Measurements from ENCODE around the gene ZNF562.
A peak's percentile ranks its signal among the peaks of the same experiment; 100 is the strongest.

ZNF562 gene

DNA sequence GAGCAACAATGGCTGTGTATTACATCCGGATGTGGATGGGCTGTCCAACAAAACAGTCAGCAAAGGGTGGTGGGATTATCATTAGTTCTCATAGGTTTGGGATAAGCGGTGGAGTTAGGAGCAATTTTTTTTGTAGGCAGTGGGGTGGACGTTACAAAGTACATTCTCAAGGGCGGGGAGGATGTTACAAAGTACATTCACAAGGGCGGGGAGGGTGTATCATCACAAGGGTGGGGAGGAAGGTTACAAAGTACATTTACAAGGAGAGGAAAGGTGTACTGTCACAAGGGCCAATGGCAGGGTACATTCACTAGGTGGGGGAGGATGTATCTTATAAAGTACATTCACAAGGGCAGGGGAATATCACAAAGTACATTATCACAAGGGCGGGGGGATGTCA lies 33.1 kb downstream of the ZNF562 start:
- no peak for ATAC-seq

DNA sequence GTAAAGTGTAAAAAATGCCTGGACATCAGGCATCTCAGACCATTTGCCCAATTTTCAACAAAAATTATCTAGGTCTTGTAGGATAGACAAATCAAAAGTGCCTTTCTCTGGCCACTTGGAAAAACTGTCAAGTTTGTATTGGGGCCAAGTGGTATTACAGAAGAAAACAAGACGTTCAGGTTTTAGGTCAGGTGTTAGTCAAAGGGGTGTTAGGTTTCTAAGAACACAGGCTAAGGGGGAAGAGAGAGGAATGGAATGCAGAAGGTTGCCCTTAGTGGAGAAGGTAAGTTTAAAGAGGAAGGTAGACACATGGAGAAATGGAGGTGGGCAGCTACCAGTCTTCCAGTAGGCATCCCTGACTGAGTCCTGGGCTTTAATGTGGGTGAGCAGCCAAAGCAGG lies 33.9 kb downstream of the ZNF562 start:
- ATAC-seq, result no peak

DNA sequence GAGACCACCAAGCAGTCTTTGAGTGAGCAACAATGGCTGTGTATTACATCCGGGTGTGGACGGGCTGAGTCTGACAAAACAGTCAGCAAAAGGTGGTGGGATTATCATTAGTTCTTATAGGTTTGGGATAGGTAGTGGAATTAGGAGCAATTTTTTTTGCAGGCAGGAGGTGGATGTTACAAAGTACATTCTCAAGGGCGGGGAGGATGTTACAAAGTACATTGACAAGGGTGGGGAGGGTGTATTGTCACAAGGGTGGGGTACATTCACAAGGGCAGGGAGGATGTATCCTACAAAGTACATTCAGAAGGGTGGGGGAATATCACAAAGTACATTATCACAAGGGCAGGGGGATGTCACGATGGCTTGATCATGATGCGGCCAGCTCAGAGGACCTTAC lies 38.9 kb downstream of the ZNF562 start:
- ATAC-seq, result no peak

DNA sequence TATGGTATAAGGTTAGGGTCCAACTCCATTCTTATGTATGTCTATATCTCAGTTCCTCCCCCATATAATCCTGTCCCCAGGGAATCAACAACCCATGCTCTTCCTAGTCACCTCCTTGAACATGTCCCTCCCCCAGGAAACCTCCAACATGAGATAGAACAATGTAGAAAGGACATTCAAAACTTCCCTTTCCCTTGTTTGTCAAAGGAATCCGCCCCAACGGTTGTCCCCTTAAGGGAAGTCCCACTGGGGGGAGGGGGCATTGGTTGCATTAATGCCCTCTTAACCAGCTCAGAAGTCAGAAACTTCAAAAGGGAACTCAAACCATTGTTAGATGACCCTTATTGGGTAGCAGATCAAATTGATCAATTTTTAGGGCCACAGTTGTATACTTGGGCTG lies 47.0 kb downstream of the ZNF562 start:
- no peak for ATAC-seq

DNA sequence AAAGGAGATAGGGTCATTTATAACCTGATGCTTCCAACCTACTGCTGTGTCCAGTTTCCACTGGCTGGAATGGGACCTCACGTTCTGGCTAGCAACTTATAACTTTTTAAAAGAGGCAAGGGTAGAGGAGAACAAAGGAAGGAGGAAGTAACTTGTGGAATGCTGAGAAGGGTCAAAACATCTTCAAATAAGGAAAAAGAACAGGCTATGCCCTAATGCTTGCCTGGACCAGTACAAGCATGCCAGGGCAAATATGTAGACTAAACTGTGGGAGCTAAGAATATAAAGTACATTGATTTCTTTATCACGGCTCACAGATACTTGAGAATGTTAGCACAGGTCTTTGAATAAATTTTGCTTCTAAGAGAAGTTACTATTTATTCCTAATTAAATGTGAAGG lies 52.4 kb downstream of the ZNF562 start:
- ATAC-seq, result no peak

DNA sequence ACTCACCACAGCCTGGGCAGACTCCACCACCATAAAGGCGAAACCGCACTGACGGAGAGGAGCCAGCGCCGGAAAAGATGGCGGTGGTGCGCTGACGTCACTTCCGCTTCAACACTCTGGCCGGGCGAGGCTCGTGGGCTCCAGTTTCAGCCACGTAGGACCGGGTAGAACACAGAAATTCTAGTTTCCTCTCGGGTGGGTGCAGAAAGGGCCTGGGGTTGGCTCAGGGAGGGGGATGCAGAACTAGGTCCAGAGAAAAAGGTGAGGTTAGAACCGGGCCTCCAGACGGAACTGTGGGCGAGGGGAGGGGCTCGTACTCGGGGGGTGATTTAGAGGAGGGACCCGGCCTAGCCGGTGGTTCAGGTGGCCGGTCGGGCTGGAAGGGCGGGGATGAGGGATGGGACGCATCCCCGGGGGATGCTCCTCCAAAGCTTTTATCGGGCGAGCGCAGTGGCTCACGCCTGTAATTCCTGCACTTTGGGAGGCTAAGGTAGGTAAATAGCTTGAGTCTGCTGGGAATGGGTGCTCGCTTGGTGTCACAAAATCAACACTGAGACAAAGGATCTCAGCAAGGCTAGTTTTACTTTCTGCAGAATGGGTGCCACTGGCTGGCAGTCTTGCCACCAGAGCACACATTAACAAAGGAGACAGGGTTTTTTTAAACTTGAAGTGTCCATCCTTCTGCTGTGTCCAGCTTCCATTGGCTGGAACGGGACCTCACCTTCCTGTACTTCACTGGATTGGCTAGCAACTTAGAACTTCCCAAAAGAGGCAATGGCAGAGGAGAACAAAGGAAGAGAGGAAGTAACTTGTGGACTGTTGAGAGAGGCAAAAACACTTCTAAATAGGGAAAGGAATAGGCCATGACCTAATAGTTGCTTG lies 53.5 kb downstream of the ZNF562 start, which contains the start of gene ZNF561:
ZNF561 (minus strand) TSS at position 77 of the 882 bp plus-strand sequence. CDS start 1,776 bp downstream, outside the sequence.
- ATAC-seq, result peak; percentile 92

DNA sequence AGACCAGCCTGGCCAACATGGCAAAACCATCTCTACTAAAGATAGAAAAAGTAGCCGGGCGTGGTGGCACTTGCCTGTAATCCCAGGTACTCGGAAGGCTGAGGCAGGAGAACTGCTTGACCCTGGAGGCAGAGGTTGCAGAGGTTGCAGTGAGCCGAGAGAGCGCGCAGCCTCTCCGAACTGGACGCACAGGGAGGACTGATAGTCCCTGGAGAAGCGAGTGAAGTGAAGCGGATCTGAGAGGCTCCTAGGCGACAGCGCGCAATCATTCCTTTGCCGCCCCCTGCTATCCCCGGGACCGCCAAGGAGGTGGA lies 54.1 kb downstream of the ZNF562 start:
- no peak for ATAC-seq

DNA sequence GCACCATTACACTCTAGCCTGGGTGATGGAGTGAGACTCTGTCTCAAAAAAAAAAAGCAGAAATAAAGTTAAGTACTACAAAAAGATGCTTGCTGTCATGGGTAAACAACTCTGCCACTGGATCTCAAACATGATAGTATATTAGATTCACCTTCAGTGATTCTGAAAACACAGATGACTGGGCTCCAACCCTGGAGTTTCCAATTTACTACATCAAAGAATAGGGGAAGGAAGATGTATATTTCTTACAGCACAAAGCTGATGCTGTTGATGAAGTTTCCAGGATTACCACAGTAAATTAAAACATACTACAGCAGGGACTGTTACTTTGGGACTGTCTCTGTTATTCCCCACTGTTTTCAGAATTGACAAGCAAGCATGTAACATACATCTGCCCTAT lies 59.1 kb downstream of the ZNF562 start:
- no peak for ATAC-seq

DNA sequence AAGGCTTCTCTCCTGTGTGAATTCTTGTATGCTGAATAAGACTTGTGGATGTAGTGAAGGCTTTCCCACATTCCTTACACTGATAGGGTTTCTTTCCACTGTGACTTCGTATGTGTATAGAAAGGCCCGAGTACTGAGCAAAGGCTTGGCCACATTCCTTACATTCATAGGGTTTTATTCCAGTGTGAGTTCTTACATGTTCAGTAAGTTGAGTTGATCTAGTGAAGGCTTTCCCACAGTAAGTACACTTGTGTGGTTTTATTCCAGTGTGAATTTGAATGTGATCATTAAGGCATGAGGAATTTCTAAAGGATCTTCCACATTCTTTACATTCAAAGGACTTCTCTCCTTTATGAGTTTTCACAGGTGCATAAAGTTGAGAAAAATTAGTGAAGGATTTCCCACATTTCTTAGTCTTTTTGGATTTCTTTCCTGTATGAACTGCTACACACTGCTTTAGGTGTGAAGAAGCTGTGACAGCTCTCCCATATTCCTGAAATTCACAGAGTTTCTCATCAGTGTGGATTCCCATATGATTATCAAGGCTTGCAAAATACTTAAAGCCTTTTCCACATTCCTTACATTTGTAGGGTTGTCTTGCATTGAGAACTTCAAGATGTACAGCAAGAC lies 64.3 kb downstream of the ZNF562 start:
- ATAC-seq, result no peak

DNA sequence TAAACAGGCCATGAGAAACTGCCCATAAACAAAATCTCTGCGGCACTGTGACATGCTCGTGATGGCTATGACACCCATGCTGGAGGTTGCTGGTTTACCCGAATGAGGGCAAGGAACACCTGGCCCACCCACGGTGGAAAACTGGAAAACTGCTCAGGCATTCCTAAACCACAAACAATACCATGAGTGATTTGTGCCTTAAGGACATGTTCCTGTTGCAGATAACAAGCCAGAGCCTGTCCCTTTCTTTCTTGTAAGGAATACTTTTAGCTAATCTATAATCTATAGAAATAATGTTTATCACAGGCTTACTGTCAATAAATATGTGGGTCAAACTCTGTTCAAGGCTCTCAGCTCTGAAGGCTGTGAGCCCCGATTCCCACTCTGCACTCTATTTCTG lies 66.0 kb downstream of the ZNF562 start:
- ATAC-seq, result no peak

DNA sequence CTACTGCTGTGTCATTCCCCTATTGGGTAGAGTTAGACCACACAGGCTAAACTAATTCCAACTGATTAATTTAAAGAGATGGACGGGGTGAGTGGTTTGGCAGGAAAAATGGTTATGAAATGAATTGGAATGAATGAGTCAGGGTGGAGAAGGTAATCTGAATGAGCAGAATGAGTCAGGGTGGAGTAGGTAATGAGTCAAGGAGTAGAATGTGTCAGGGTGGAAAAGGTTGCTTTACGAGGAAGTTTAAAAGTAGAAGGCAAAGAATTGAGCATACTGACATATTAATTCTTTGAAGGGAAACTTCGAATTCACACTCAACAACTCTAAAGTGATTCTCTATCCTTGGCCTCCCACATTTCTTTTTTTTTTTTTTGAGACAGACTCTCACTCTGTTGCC lies 77.9 kb downstream of the ZNF562 start:
- peak; percentile 76 to 92 for ATAC-seq

Data from activated CD4-positive, CD25-positive, alpha-beta regulatory T cell treated with anti-CD3 and anti-CD28 coated beads, Interleukin-2, amount 50 U/mL, for 24 hours (primary cell).